HL-60 (cell line): ENCODE data around the gene GRID2.

ENCODE experiments used
- DNase-seq, 2 experiments: peaks; one replicate each; pipeline ENCODE4 v3.0.0-alpha.2; 2010 to 2020; ENCODE audit warnings: low read depth in 1 of 2, low spot score in 1 of 2
- H3K27ac ChIP-seq: fragments of 250-450 bp; sonication (Bioruptor Pico); replicated peaks from 2 replicates; pipeline ENCODE4 v1.5.1; 2020; ENCODE audit warnings: mild to moderate bottlenecking, moderate library complexity
- H3K27me3 ChIP-seq: fragments of 250-450 bp; sonication (Bioruptor Pico); 2 replicates; pipeline ENCODE4 v1.5.1; 2021; ENCODE audit warnings: mild to moderate bottlenecking, moderate library complexity; ENCODE audit not compliant: insufficient read depth, poor library complexity, severe bottlenecking
- H3K4me3 ChIP-seq: replicated peaks from 2 replicates; pipeline ENCODE4 v1.5.1; 2011; ENCODE audit warnings: mild to moderate bottlenecking, control low read depth, low read length; ENCODE audit not compliant: insufficient read depth
- GABPA ChIP-seq: IDR thresholded peaks from 2 replicates; pipeline ENCODE4 v1.6.1; 2012; ENCODE audit warnings: low read depth
- POLR2AphosphoS5 ChIP-seq: IDR thresholded peaks from 2 replicates; pipeline ENCODE4 v1.6.1; 2012; ENCODE audit warnings: low read depth
- SPI1 ChIP-seq: IDR thresholded peaks from 2 replicates; pipeline ENCODE4 v1.6.1; 2012; ENCODE audit warnings: low read depth, mild to moderate bottlenecking, borderline replicate concordance
- TF ChIP-seq, protein P1 (sequence below): IDR thresholded peaks from 2 replicates; pipeline ENCODE4 v1.6.1; 2012; ENCODE audit warnings: low read depth; ENCODE audit not compliant: insufficient replicate concordance
- TF ChIP-seq, protein P2 (sequence below): IDR thresholded peaks from one replicate; pipeline ENCODE4 v1.5.1; 2011; ENCODE audit warnings: low read length, control low read depth, inconsistent platforms; ENCODE audit not compliant: insufficient read depth

Gene GRID2

DNA sequence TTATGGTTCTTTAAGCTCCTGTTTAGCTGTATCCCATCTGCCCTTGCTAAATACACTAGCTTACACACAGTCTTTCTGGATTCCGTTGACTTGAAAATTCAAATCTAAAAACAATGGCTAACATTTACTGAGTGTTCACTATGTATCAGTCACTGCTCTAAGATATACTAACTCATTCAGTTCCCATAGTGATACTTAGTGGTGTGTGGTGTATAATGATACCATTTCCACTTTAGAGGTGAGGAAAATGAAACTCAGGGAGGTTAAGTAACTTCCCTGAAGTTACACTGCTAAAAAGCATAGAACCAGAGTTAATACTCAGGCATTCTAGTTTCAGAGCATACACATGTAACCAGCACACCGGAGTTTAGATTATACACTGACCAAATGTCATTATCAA is 762.0 kb downstream of the GRID2 start:
- Histone ChIP-seq H3K27ac (no peak overlapping the region), H3K27me3 (no peaks in the 10 kb centered on the region), H3K4me3 (no peak overlapping the region)
- TF ChIP-seq, protein P1, sequence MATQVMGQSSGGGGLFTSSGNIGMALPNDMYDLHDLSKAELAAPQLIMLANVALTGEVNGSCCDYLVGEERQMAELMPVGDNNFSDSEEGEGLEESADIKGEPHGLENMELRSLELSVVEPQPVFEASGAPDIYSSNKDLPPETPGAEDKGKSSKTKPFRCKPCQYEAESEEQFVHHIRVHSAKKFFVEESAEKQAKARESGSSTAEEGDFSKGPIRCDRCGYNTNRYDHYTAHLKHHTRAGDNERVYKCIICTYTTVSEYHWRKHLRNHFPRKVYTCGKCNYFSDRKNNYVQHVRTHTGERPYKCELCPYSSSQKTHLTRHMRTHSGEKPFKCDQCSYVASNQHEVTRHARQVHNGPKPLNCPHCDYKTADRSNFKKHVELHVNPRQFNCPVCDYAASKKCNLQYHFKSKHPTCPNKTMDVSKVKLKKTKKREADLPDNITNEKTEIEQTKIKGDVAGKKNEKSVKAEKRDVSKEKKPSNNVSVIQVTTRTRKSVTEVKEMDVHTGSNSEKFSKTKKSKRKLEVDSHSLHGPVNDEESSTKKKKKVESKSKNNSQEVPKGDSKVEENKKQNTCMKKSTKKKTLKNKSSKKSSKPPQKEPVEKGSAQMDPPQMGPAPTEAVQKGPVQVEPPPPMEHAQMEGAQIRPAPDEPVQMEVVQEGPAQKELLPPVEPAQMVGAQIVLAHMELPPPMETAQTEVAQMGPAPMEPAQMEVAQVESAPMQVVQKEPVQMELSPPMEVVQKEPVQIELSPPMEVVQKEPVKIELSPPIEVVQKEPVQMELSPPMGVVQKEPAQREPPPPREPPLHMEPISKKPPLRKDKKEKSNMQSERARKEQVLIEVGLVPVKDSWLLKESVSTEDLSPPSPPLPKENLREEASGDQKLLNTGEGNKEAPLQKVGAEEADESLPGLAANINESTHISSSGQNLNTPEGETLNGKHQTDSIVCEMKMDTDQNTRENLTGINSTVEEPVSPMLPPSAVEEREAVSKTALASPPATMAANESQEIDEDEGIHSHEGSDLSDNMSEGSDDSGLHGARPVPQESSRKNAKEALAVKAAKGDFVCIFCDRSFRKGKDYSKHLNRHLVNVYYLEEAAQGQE, result no peak
- TF ChIP-seq POLR2AphosphoS5, result no peak
- TF ChIP-seq, protein P2, sequence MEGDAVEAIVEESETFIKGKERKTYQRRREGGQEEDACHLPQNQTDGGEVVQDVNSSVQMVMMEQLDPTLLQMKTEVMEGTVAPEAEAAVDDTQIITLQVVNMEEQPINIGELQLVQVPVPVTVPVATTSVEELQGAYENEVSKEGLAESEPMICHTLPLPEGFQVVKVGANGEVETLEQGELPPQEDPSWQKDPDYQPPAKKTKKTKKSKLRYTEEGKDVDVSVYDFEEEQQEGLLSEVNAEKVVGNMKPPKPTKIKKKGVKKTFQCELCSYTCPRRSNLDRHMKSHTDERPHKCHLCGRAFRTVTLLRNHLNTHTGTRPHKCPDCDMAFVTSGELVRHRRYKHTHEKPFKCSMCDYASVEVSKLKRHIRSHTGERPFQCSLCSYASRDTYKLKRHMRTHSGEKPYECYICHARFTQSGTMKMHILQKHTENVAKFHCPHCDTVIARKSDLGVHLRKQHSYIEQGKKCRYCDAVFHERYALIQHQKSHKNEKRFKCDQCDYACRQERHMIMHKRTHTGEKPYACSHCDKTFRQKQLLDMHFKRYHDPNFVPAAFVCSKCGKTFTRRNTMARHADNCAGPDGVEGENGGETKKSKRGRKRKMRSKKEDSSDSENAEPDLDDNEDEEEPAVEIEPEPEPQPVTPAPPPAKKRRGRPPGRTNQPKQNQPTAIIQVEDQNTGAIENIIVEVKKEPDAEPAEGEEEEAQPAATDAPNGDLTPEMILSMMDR, result no peak
- TF ChIP-seq GABPA, result no peak
- no peak for TF ChIP-seq SPI1
- DNase-seq, result no peak

DNA sequence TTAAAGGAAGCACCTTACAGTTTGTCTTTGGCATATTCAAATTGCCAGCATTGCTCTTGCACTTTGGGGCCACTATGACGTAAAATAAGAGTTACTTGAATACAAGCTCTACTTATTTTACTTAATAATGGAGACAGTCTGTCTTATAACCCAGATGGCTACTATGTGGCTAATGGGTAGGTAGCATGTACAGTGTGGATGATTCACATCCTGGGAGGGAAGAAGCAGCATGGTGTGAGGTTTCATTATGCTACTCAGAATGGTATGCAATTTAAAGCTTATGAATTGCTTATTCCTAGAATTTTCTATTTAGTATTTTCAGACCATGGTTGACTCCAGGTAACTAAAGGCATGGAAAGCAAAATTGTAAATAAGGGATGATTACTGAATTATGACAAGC is 763.0 kb downstream of the GRID2 start:
- no peak for DNase-seq
- no peaks in the 10 kb centered on the region for H3K27me3 ChIP-seq

DNA sequence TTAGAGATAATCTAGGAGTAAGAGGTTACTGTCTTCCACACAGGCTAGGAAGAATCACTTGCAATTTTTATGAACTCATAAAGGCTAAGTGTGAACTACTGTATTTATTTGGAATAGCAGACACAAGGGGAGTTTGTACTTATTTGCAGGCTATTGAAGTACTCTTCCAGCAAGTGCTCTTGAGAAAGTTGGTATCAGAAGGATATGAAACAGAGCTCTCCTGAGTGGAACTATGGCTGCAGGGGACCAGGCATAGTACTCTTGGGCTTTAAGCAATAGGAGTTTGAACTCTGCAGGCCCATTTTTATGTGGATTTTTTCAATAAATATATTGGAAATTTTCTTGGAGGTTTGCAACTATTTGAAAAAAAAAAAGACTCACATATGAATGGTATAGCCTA is 768.5 kb downstream of the GRID2 start:
- Histone ChIP-seq H3K27me3 (no peaks in the 10 kb centered on the region), H3K4me3 (no peak overlapping the region), H3K27ac (no peak overlapping the region)
- DNase-seq, result no peak
- TF ChIP-seq, protein P1, result no peak
- TF ChIP-seq GABPA, result no peak
- TF ChIP-seq, protein P2, result no peak
- TF ChIP-seq SPI1, result no peak
- no peak for TF ChIP-seq POLR2AphosphoS5

More for the DNA sequence above, 763.0 kb downstream of the GRID2 start:
- TF ChIP-seq POLR2AphosphoS5, result no peak
- TF ChIP-seq GABPA, result no peak
- TF ChIP-seq, protein P1, result no peak
- no peak for TF ChIP-seq SPI1
- Histone ChIP-seq H3K4me3 (no peak overlapping the region), H3K27ac (no peak overlapping the region)

DNA sequence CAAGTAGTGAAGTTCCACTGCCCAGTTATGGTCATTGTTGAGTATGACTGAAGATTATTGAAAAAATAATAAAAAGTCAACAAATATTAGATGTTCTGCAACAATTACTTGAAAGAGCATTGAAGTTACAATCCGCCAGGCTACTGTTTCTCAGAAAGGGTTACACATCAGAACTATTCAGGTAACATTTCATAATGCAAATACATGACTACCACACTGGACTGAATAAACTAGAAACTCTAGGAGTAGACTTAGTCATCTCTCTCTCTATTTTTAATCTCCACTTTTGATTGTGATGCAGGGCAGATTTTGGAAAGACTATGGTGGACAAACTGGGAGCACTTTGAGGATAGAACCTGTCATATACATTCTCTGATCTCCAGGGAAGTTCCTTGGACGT is 776.5 kb downstream of the GRID2 start:
- H3K27me3 ChIP-seq, result no peaks in the 10 kb centered on the region
- no peak overlapping the region for H3K4me3 ChIP-seq
- DNase-seq, result no peak
- H3K27ac ChIP-seq, result no peak overlapping the region
- TF ChIP-seq GABPA (no peak), POLR2AphosphoS5 (no peak), SPI1 (no peak)
- TF ChIP-seq, protein P1, result no peak
- TF ChIP-seq, protein P2, result no peak
